Thyroid gland (tissue), 4 donors: ENCODE data around the gene SYT15. TPM values are rescaled to one million over a fixed set of nuclear protein-coding genes. Genes with fewer than 3 reads are reported as not detected.
"Not testable (repeated sequence)": the region's sequence is repeated elsewhere in the genome, so short reads cannot be mapped to it uniquely, and the experiment has no call there.

Experiments used
- DNase-seq, 2 donors: peaks; one replicate each; pipeline ENCODE4 v3.0.0-alpha.2; 2019
- H3K27ac ChIP-seq, 3 donors: fragments of 200-600 bp; sonication (generic); 1 replicate in 2 of 3; 2 replicates in 1 of 3; pipeline ENCODE4 v1.5.1; 2016 to 2019; ENCODE audit warnings: mild to moderate bottlenecking in 1 of 3, moderate library complexity in 1 of 3
- H3K27me3 ChIP-seq: fragments of 200-600 bp; sonication (generic); one replicate; pipeline ENCODE4 v1.5.1; 2019
- H3K36me3 ChIP-seq, 2 donors: fragments of 200-600 bp; sonication (generic); one replicate each; pipeline ENCODE4 v1.5.1; 2016 to 2019
- H3K4me1 ChIP-seq, 2 donors: fragments of 200-600 bp; sonication (generic); one replicate each; pipeline ENCODE4 v1.5.1; 2017 to 2019
- H3K4me3 ChIP-seq, 3 donors: fragments of 200-600 bp; sonication (generic); replicated peaks in 1 of 3; 1 replicate in 2 of 3; 2 replicates in 1 of 3; pipeline ENCODE4 v1.5.1; 2016; ENCODE audit warnings: mild to moderate bottlenecking in 1 of 3
- H3K9me3 ChIP-seq: fragments of 200-600 bp; sonication (generic); one replicate; pipeline ENCODE4 v1.5.1; 2017
- CTCF ChIP-seq, 6 experiments: fragments of 200-600 bp in 3 of 6; fragments of 450-650 bp in 3 of 6; sonication (generic) in 3 of 6; IDR thresholded peaks; one replicate each; pipeline ENCODE4 v1.5.1; 2016 to 2019; ENCODE audit warnings: antibody characterized with exemption in 6 of 6, mild to moderate bottlenecking in 2 of 6, inconsistent platforms in 1 of 6, moderate library complexity in 1 of 6
- POLR2A ChIP-seq, 2 donors: fragments of 450-650 bp; IDR thresholded peaks; one replicate each; pipeline ENCODE4 v1.6.1; 2017; ENCODE audit warnings: antibody characterized with exemption in 2 of 2, mild to moderate bottlenecking in 2 of 2, moderate library complexity in 1 of 2
- WGBS, 2 donors: methylation state at CpG; one replicate each; pipeline ENCODE4 v1.1.5; 2017; 5-methylcytosine and 5-hydroxymethylcytosine counted together
- intact Hi-C: fragments of 100-400 bp; cut with DNase I; formaldehyde crosslinking; loops from one replicate; pipeline ENCODE4 v1.15.1; 2023
- total RNA-seq, 4 donors: library from RNA; depleted of rRNA; stranded (reverse); fragments of >200 nt; gene quantifications; one replicate each; pipeline ENCODE4 v1.2.3, GENCODE V29; 2016

Gene SYT15
- total RNA-seq, 4 donors from 2014 or later = 1.9 to 5.0 (median 3.1) TPM

GRCh38 chr10:46560952-46561351 is 18.0 kb upstream of the SYT15 start:
- TF ChIP-seq CTCF (IDR thresholded peaks at IDR 0.05) (no peak), POLR2A (IDR thresholded peaks at IDR 0.05) (no peak)
- no peaks in the 10 kb centered on the region for H3K9me3 ChIP-seq
- H3K27me3 ChIP-seq = no peaks in the 10 kb centered on the region
- no peak for DNase-seq
- no peaks in the 10 kb centered on the region for H3K36me3 ChIP-seq
- no peak overlapping the region for H3K27ac ChIP-seq
- intact Hi-C loops = no loop called here
- H3K4me3 ChIP-seq = no peak overlapping the region
- peaks cover 0 to 4% of the 10 kb centered on the region in 2 donors for H3K4me1 ChIP-seq
- WGBS, 2 donors = 52 to 71% methylated on average over 1 of the region's 1 CpG

- not testable (repeated sequence) for H3K4me1 ChIP-seq
Measured at GRCh38 chr10:46565591-46566332, 13.2 kb upstream of the SYT15 start.

GRCh38 chr10:46567151-46567550 is 11.8 kb upstream of the SYT15 start:
- H3K4me1 ChIP-seq, H3K36me3 ChIP-seq, H3K27ac ChIP-seq, intact Hi-C loops, H3K4me3 ChIP-seq, H3K9me3 ChIP-seq, DNase-seq, H3K27me3 ChIP-seq: not testable (repeated sequence)
- WGBS, 2 donors = 100% methylated on average over 3 of the region's 9 CpGs; no CpG with 5 or more reads in 1 of the 2 donors

More at GRCh38 chr10:46565591-46566332, 13.2 kb upstream of the SYT15 start:
- H3K9me3 ChIP-seq, H3K4me3 ChIP-seq, H3K27me3 ChIP-seq, H3K36me3 ChIP-seq, intact Hi-C loops, H3K27ac ChIP-seq: not testable (repeated sequence)
- 5 to 11% methylated on average over 4 of the region's 6 CpGs for WGBS, 2 donors
- TF ChIP-seq CTCF (IDR thresholded peaks at IDR 0.05) = peak; percentile 26 to 83 (median 68)
- peak; percentile 79 to 81 for DNase-seq

DNA sequence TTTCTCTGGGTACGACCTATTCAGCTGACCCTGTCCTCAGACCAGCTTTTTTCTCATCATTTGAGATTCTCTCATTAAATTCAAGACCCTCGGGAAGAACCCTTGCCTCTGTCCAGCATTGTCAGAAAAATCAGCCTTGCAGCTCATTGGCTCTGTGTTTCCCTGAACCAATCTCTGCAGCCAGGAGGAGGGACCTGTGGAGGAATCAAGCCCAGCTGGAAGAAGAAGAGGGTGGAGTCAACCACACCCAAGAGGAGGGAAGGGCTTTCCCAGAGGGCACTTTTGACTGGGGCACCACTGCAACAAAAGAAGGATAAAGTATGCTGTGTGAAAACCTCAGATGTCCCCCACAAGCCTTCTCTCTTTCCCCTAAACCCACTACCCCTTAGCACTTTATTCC is 8.3 kb upstream of the SYT15 start:
- H3K27ac ChIP-seq, H3K36me3 ChIP-seq, H3K4me3 ChIP-seq, H3K4me1 ChIP-seq, DNase-seq, H3K9me3 ChIP-seq, intact Hi-C loops, H3K27me3 ChIP-seq: not testable (repeated sequence)
- no CpG with 5 or more reads among the region's 2 CpGs for WGBS, 2 donors

GRCh38 chr10:46572765-46573164 is 6.2 kb upstream of the SYT15 start:
- H3K4me1 ChIP-seq, H3K4me3 ChIP-seq, H3K27ac ChIP-seq, H3K36me3 ChIP-seq, intact Hi-C loops, H3K9me3 ChIP-seq, DNase-seq, H3K27me3 ChIP-seq: not testable (repeated sequence)
- WGBS, 2 donors = 40 to 100% methylated on average over 1 to 2 of the region's 4 CpGs

GRCh38 chr10:46573314-46573713 is 5.6 kb upstream of the SYT15 start:
- 76 to 78% methylated on average over 3 to 5 of the region's 5 CpGs for WGBS, 2 donors
- H3K4me1 ChIP-seq, H3K27ac ChIP-seq, H3K9me3 ChIP-seq, H3K27me3 ChIP-seq, H3K36me3 ChIP-seq, intact Hi-C loops, DNase-seq, H3K4me3 ChIP-seq: not testable (repeated sequence)

DNA sequence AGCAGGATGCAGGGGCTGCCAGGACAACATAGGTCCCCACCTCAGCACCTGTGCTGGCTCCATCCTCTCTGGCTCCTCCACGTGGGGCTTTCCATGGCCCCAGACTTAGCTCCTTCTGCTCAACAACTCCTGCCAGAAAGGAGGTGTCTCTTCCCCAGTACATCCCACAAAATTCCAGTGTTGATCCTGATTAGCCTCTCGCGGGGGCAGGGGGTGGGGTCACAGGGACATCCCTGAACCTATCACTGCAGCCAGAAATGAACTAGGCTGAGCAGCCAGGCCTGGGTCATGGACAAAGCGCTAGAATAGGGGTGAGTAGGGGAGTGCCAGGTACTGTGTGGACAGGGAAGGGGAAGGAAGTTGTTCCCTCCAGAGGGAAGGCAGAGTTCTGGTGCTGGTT is 5.0 kb upstream of the SYT15 start:
- not testable (repeated sequence) for DNase-seq

GRCh38 chr10:46577624-46578473 is 1.1 kb upstream of the SYT15 start:
- H3K4me1 ChIP-seq, H3K4me3 ChIP-seq, H3K27ac ChIP-seq, H3K36me3 ChIP-seq, H3K27me3 ChIP-seq, H3K9me3 ChIP-seq, DNase-seq, intact Hi-C loops: not testable (repeated sequence)
- WGBS, 2 donors = 30 to 73% methylated on average over 3 to 15 of the region's 50 CpGs

More for the DNA sequence above, 5.0 kb upstream of the SYT15 start:
- 30 to 82% methylated on average over 2 of the region's 4 CpGs for WGBS, 2 donors
- H3K4me1 ChIP-seq, H3K36me3 ChIP-seq, H3K9me3 ChIP-seq, H3K27me3 ChIP-seq, H3K27ac ChIP-seq, H3K4me3 ChIP-seq, intact Hi-C loops: not testable (repeated sequence)

DNA sequence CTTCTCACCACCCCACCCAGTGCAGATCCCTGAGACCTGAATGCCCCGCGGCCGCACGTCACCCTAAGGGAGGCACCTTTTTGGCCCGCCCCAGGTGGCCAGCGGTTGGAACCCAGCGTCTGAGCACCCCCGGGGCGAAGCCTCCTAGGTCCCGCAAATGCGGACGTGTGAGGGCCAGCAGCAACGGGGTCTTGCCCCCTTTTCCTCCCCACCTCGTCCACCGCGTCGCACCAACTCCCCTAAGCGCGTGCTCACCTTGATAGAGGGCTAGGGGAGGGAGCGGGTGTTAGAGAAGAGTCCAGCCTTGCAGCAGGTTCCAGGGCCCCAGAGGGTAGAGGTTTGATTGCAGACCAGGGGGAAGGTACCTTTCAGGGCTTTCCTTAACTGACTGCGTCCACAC is 450 bp downstream of the SYT15 start:
- H3K9me3 ChIP-seq, DNase-seq, H3K36me3 ChIP-seq, intact Hi-C loops, H3K4me3 ChIP-seq, H3K4me1 ChIP-seq, H3K27ac ChIP-seq, H3K27me3 ChIP-seq: not testable (repeated sequence)
- 85% methylated on average over 4 of the region's 21 CpGs; no CpG with 5 or more reads in 1 of the 2 donors for WGBS, 2 donors

DNA sequence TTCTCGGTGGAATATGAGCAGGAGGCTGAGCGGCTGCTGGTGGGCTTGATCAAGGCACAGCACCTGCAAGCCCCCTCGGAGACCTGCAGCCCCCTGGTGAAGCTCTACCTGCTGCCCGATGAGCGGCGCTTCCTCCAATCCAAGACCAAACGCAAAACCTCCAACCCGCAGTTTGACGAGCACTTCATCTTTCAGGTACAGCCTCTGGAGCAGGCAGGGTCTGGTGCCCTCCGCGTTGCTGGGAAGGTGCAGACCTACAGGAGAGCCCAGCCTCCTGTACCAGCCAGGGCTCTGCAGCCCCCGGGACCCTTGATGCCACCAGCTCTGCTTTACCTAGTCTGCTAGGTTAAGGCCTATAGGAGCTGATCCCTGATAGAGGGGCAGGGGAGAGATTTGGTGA is 3.1 kb downstream of the SYT15 start:
- no CpG with 5 or more reads among the region's 12 CpGs for WGBS, 2 donors
- DNase-seq, intact Hi-C loops: not testable (repeated sequence)

DNA sequence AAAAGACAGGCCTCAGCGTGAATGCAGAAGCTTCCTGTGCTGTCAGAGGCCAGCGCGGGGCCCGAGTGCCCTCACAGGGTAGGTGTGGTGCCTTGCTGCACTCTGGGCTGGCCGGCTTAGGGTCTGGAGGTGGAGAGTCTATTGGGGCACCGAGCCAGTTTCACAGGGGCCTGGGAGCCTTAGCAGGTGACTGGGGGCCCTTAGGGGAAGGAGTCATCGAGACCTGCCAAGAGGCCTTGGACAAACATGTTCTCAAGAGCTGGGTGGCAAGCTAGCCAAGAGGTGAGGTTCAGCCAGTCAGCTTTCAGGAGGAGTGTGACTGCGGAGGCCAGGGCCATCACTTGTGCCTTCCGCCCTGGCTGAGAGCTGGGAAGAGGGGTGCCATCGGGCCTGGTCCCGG is 3.6 kb downstream of the SYT15 start:
- H3K9me3 ChIP-seq, H3K4me3 ChIP-seq, DNase-seq, H3K27ac ChIP-seq, H3K4me1 ChIP-seq, intact Hi-C loops, H3K36me3 ChIP-seq, H3K27me3 ChIP-seq: not testable (repeated sequence)
- WGBS, 2 donors = no CpG with 5 or more reads among the region's 11 CpGs

More for the DNA sequence above, 3.1 kb downstream of the SYT15 start:
- H3K9me3 ChIP-seq, H3K36me3 ChIP-seq, H3K4me3 ChIP-seq, H3K27ac ChIP-seq, H3K4me1 ChIP-seq, H3K27me3 ChIP-seq: not testable (repeated sequence)
